ENCODE results near the gene P3H1. TPM values are rescaled to one million over a fixed set of nuclear protein-coding genes. Genes with fewer than 3 reads are reported as not detected.

Gene P3H1
- total and polyA plus RNA-seq, 2 experiments from 2014 or later: 51.1 to 75.1 TPM

- Mint-ChIP-seq H3K36me3 (ENCODE audit: low read depth) (peaks cover 27% of the 10 kb centered on the region), H3K9me3 (peaks cover 21% of the 10 kb centered on the region; the same call in 2 of the 3 replicates), H3K4me1 (no peaks in the 10 kb centered on the region), H3K27ac (no peak overlapping the region), H3K4me3 (no peak overlapping the region), H3K27me3 (ENCODE audit: insufficient read depth, low read depth, poor library complexity) (peaks cover 2% of the 10 kb centered on the region)
- Histone ChIP-seq H2AFZ (no peak overlapping the region), H3K9me2 (ENCODE audit: insufficient read depth) (no peaks in the 10 kb centered on the region), H3K79me2 (replicated peaks; ENCODE audit: insufficient read depth) (no peaks in the 10 kb centered on the region), H3F3A (replicated peaks; ENCODE audit: low read depth) (no peaks in the 10 kb centered on the region), H3K27me3 (ENCODE audit: insufficient read depth) (no peaks in the 10 kb centered on the region), H3K36me3 (ENCODE audit: insufficient read depth) (0 out of 2 replicates have a peak, but pooled peaks cover 11% of the 10 kb centered on the region), H3K4me3 (no peak overlapping the region), H3K4me2 (no peak overlapping the region), H4K20me1 (replicated peaks; ENCODE audit: insufficient read depth) (no peaks in the 10 kb centered on the region), H3K4me1 (ENCODE audit: insufficient read depth) (no peaks in the 10 kb centered on the region), H3K27ac (ENCODE audit: low read depth) (no peak overlapping the region)
- DNase-seq (ENCODE audit: low spot score) (no peak), ATAC-seq (no peak)
- TF ChIP-seq EZH2phosphoT487 (IDR thresholded peaks at IDR 0.05; ENCODE audit: unreplicated experiment) (no peak), ZNF114 (CRISPR knock-in tag; IDR thresholded peaks at IDR 0.05) (no peak), STAT1 (IDR thresholded peaks at IDR 0.05; ENCODE audit: unreplicated experiment) (no peak), CREB1 (CRISPR knock-in tag; IDR thresholded peaks at IDR 0.05; ENCODE audit: low read depth) (no peak), EZH2 (IDR thresholded peaks at IDR 0.05; ENCODE audit: low read depth, unreplicated experiment) (no peak), REST (IDR thresholded peaks at IDR 0.05; ENCODE audit: unreplicated experiment) (no peak), ZNF462 (CRISPR knock-in tag; IDR thresholded peaks at IDR 0.05) (no peak), POLR2AphosphoS5 (IDR thresholded peaks at IDR 0.05; ENCODE audit: low read depth) (no peak), ZNF331 (CRISPR knock-in tag; IDR thresholded peaks at IDR 0.05; ENCODE audit: low read depth) (no peak), CTCF (conservative IDR thresholded peaks at IDR 0.05; ENCODE audit: low read depth in 2 of 2) (no peak), ETS1 (IDR thresholded peaks at IDR 0.05) (no peak)
Measured at GRCh38 chr1:42806593-42806992, 39.8 kb upstream of the P3H1 start.
